ENCODE data around the gene ARID5B.

Gene ARID5B

DNA sequence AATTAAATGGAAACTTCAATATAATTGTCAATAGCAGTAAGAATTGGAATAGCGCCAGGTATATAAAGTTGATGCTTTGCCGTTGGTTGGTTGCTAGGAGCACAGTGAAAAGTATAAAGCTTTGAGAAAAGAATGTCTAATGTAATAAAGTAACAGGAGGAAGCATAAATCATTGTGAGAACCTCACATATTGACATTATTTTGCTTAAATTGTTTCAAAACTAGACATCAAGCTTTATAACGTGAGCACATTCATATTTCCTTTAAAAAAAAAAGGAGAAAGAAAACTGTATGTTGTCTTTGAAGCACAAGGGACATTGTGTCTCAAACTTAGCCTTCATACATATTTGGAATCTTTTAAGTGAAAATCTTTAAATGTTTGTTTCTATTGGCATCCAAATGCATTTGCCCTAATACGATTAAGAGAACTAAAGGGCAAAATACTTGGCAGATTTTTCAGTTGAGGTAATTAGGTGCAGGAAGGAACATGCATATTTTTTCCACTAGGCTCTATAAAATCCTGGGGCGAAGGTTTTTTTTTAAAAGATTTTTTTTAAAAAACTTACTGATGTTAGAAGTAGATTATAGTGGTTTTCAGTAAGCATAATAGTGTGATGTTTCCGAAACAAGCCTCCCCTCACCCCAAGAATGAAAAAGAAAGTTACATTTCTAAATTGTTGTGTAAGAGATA is 92.4 kb downstream of the ARID5B start:
- TF ChIP-seq CTCF (conservative IDR thresholded peaks at IDR 0.05; ENCODE audit: low read depth): no peak
- CTCF ChIA-PET: interaction anchor here (2.0 kb wide), 1 partner anchor 97 kb away, joined by 13 read pairs; no protein-coding TSS in a partner anchor
- no peak overlapping the region for H3K27ac ChIP-seq
- DNase-seq (ENCODE audit: low spot score): no peak
- POLR2A ChIA-PET (ENCODE audit: low non-redundant PET): no interaction called here

- ChIA-PET CTCF (interaction anchor here (0.6 to 2.0 kb wide), 2 partner anchors 98 to 1266 kb away, joined by 3 to 13 read pairs; no protein-coding TSS in a partner anchor), POLR2A (ENCODE audit: low non-redundant PET) (no interaction called here)
- no peak overlapping the region for H3K27ac ChIP-seq
- DNase-seq (ENCODE audit: low spot score): no peak
- no peak for TF ChIP-seq CTCF (conservative IDR thresholded peaks at IDR 0.05; ENCODE audit: low read depth)
Measured at GRCh38 chr10:61994405-61995219, 93.1 kb downstream of the ARID5B start.

- no peak for DNase-seq (ENCODE audit: low spot score)
- no peak for TF ChIP-seq CTCF (conservative IDR thresholded peaks at IDR 0.05; ENCODE audit: low read depth)
- no peak overlapping the region for H3K27ac ChIP-seq
- ChIA-PET POLR2A (ENCODE audit: low non-redundant PET) (no interaction called here), CTCF (interaction anchor here (0.6 kb wide), 1 partner anchor 51 kb away, joined by 6 read pairs; no protein-coding TSS in a partner anchor)
Measured at GRCh38 chr10:61995220-61995503, 93.7 kb downstream of the ARID5B start.

GRCh38 chr10:61998937-61999336 is 97.4 kb downstream of the ARID5B start:
- TF ChIP-seq CTCF (conservative IDR thresholded peaks at IDR 0.05; ENCODE audit: low read depth): no peak
- CTCF ChIA-PET: no interaction called here

DNA sequence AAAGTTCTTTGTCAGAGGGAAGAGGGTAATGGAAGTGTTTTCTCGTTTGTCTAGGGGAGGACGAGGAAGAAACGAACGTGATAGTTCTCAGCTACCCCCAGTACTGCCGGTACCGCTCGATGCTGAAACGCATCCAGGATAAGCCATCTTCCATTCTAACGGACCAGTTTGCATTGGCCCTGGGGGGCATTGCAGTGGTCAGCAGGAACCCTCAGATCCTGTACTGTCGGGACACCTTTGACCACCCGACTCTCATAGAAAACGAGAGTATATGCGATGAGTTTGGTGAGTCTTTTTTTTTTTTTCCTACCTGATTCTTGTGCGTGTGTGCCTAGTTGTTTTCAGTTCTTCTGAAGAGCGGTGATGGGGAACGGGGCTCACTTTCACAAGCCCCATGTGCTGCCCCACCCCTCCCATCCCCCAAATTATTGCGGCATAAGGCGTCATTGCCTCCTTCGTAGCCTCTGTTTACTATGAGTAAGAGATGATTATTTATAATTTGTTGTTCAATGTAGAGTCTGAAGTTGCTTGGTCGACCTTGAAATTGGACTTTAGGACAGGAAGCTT is 98.6 kb downstream of the ARID5B start:
- ChIA-PET CTCF (no interaction called here), POLR2A (ENCODE audit: low non-redundant PET) (no interaction called here)
- no peak overlapping the region for H3K27ac ChIP-seq
- TF ChIP-seq CTCF (conservative IDR thresholded peaks at IDR 0.05; ENCODE audit: low read depth): no peak
- no peak for DNase-seq (ENCODE audit: low spot score)

More at GRCh38 chr10:61998937-61999336, 97.4 kb downstream of the ARID5B start:
- no peak for DNase-seq (ENCODE audit: low spot score)
- no peak overlapping the region for H3K27ac ChIP-seq
- POLR2A ChIA-PET (ENCODE audit: low non-redundant PET): no interaction called here

DNA sequence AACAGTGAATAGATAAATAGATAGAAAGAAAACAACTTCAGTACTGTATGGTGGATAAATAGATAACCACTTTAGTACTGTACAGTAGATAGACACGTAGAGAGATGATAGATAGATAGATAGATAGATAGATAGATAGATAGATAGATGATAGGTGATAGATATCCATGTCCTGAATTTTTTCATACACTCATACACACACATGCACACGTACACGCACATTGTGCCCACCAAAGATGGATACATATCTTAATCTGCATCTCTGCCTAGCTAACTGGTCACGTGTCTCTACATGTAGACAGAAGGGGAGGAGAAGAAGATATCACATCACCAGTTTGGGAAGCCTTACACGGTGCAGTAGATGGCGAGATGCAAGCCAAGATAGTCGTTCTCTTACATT is 99.2 kb downstream of the ARID5B start:
- no peak overlapping the region for H3K27ac ChIP-seq
- POLR2A ChIA-PET (ENCODE audit: low non-redundant PET): no interaction called here
- CTCF ChIA-PET: no interaction called here
- DNase-seq (ENCODE audit: low spot score): no peak
- no peak for TF ChIP-seq CTCF (conservative IDR thresholded peaks at IDR 0.05; ENCODE audit: low read depth)
